KG1 (cell line): ENCODE results near the gene MAMLD1.

ENCODE experiments used
- DNase-seq: peaks from one replicate; lab custom pipeline; 2025; lab: John Stamatoyannopoulos, UW

MAMLD1 gene

DNA sequence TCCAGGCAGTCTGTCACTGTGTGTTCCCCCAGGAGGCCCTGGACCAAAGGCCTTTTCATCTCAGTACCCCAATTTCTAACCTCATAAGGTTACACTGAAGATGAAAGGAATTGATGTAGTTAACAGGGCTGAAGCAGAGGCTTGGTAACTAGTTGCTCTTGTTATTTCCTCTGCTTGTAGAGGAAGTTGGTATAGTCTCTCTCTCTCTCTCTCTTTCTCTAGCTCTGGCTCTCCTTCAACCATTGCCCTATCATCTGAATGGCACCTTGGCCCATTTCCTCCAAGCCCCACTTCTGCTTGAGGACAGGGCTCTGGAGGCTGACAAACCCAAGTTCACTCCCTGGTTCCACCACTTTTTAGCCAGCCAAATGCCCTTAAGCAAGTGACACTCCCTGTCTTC, 96.1 kb downstream of the MAMLD1 start:
- no peak for DNase-seq

DNA sequence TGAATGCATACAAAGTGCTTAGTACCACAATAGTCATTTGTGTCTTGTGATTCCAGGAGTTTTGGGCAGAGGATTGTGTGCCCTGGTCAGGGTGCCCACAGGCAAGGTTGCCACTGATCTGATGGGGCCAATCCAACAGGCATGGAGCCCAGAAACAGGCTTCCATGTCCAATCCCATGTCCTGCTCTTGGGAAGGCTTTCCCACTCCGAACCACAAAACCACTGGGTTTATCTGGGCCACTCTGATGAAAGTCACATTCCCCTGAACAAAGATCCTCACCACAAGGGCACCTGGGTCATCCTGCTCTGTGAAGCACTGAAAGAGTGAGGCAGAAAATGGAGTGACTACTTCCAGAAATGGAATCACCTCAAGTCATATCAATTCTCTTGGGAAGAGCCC, 96.9 kb downstream of the MAMLD1 start:
- DNase-seq, result no peak

DNA sequence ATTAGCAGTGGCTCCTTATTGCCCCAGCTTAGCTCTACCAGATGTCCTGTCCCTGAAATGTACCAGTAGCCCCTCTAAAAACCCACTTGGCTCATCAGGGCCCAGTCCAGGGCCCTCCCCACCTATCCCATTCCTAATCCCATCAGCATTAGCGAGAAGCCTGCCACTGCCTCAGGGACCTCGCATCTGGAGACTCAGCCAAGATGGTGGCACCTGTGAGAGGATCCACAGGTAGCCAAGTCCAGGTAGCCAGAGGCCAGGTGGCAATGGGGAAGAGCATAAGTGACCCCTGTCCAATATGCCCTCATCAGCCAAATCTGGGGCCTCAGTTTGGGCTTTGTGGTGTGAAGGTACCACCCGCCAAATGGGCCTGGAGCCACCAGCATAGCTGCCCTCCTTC, 97.7 kb downstream of the MAMLD1 start:
- no peak for DNase-seq

DNA sequence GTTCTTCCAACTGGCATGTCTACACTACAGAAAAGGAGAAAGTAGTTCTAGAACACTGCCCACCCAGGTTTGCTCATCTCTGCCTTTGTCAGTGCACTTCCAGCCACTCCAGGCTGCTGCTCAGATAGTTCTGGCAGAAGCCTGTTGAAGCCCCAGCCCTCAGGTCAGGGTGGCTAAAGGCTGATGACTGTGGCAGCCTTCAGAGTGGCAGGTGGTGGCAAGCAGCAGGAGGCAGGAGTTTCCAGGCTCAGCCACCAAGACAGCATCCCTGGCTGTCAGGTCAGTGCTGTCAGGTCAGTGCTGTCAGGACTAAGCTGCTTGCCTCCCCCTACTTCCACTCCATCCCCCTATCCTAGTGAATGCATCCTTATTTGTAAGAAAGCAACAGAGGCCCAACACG, 100.4 kb downstream of the MAMLD1 start:
- DNase-seq, result no peak

DNA sequence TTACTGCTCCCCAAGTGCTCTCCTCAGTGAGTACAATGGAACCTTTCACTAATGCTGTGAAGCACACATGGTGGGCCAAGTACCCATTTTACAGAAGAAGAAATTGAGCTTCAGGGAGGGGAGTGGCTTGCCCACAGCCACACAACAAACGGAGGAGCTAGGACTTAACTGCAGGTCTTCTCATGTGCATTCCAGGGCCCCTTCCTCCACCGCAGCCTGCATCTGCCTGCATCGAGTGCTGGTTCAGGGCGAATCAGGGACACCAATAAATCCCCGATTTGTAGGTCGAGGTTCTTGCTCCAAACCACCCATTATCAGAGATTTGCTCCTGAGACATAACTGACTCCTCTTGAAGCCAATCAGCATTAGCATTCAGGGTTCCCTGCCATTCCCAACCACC, 100.9 kb downstream of the MAMLD1 start:
- no peak for DNase-seq

DNA sequence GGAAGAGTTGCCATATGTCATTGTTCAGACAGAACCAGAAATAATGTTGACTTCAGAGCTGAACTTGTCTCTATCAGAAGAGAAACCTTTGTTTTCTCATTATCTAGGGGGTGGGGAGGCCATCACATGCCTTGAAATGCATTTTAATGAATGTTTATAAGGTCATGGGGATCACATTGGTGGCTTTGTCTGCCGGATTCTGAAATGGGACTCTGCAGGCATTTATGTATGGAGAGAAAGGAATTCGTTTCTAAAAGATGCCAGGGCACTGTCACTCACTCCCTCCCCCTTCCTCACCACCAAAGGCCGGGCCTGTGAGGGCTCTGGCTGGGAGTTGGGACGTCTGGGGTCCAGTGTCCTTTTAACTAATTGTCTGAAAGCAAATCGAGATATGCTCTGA, 102.2 kb downstream of the MAMLD1 start:
- DNase-seq, result no peak

DNA sequence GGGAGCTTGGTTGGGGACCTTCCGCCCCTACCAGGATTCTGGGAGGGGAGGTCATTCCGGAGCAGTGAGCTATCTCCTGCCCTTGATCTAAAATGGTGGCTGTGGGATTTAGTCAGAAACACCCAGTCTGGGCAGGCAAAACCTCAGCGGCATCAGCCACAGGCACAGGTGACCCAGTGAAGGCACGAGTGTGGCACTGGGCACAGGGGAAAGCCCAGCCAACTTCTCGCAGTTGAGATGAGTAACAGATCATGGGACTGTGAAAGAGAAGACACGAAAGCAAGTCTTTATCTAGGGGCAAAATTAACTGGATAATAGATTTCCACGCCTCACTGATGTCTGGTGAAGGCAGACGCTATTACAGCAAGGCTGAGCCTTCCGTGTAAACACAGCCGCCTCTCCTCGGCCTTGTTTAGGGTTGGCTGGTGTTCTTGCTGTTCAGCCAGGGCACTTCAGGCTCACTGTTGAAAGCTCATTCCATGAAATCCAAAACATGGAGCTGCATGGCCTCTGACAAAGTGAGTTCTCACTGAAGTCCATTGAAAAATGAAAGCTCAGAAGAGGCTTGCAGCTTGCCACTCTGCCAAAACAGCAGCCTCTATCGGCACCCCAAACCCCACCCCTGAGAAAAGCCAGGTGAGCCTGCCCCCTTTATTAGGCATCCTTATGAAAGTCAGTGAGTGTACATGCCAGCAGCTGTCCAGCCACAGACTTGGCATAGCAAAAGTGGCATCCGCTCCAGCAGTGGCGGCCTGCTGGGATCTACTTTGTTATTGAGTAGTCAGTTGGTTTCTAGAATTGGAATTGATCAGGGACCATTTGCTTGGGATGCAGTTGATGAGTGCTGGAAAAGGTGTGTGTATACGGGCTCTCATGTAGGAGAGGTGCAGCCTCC, 103.0 kb downstream of the MAMLD1 start:
- no peak for DNase-seq

DNA sequence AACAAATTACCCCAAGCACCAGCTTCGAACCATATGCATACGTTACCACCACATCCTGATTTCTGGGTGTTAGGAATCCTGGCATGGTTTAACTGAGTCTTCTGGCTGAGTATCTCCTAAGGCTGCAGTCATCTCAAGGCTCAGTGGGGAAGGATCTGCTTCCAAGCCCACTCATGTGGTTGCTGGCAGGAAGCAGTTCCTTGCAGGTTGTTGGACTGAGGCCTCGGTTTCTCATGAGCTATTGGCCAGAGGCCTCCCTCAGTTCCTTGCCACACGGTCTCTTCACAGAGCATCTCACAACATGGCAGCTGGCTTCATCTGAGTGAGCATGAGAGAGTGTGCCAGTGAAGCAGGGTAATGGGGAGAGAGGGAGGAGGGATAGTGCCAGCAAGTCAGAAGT, 109.2 kb downstream of the MAMLD1 start:
- no peak for DNase-seq

DNA sequence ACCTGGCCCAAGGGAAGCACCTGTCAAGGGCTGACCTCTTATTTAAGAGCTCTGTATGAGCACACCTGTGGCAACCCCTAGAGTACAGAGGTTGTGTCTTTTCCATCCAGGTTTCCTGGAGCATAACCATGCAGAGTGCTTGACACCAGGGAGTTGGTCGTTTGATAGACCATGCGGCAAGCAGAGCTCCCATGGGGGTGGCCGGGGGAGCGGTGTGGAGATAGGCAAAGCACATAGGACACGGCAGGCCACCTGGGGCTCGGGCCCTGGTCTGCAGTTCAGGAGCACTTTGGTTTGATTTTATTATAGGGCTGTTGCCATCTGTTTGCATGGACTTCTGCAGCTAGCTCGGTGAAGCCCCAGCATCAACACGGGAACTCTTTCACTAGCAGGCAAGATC, 110.3 kb downstream of the MAMLD1 start:
- DNase-seq, result no peak

DNA sequence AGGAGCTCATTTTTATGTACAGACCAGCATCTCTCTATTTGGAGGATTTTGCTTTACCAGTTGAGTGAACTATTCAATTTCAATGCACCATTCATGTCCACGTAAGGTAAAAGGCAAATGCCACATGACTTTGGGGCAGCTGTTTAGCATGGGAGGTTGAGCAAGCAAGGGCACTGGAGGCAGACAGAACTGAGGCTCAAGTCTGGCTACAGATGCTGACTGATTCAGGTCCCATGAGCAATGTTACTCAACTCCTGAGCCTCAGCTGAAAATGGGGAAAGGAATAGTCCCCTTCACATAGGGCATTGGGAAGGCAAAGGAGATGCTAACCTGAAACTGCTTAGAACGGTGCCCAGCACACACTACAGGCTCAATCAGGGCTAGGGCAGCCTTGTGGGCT, 112.3 kb downstream of the MAMLD1 start:
- DNase-seq, result no peak

DNA sequence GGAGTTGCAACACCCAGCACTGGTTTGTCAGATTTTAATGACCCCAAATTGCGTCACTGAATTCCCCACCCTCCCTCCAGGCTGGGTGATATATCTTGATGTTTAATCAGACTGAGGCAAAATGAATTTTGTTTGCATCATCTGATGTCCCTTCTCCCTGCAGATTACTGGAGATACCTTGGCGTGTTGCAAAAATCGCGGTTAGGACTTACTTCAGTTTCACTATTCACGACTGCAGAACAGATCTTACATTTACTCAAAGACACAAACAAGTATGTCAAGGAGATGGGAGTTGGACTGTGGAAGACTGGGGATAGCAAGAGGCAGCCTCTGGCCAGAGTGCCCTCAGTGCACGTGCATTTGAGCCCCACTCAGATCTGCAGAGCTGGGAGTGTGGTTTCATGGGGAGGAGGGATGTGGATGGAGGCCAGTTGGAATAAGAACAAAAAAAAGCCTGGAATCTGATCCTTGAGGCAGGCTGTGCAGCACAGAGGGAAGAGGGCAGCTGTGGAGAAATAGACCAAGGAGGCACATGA, 113.1 kb downstream of the MAMLD1 start:
- no peak for DNase-seq

DNA sequence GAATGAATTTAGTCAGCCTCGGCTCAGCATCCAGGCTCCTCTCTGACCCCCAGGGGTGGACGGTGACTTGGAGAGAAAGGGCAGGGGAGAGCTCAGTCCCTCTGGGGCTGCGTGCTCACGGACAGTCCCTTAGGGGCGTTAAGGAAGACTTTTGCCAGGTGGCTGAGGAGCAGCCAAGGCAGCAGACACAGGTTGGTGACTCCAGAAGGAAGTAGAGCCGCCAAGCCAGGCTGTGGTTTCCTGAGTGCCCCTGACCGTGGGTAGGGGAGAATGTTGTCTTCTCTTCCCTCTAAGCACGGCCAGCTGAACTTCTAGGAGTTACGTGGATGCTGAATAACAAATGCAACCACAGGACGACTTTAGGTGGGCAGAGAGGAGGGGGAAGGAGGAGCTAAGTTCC, 114.3 kb downstream of the MAMLD1 start:
- peak; percentile 2 for DNase-seq

DNA sequence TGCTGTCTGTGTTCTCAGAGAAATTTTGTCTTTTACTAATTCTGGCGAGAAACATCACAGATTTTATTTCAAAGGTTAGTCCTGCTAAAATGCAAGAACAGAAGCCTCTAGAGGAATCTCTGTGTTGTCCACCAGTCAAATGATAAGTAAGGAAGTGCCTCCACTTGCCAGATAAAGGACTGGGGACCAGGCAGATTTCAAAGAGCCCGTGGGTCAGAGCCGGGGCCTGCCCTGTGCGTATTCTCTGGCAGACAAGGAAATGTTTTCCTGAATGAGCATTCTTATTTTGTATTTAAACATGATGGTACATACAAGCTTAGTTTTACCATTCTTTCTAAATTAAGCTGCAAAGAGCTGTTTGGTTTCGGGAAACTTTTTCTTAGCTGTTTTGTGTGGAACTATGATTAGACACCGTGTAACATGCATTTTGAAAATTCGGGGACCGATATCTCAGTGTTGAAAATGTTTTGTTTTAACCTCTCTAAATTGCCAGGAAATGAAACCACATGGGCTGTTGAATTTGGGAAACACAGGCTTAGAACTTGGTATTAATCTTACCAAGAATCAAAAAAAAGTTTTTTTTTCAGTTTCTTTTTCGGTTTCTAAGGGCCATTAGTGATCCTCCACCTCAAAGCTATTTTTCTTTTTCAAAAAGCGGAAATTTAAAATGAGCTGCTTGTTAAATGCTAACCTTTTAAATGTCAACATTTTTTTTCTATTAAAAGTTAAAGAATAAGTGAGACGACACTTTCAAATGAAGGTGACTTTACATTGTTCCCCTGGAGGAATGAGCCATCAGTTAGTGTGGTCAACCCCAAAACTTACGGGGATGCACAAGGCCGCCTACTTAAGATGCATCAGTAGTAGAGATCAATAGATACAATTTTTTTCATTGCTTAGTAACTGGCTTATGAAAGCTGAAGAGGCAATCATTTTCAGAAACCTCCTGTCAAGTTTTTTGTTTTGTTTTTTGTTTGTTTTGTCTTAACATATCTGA, 115.7 kb downstream of the MAMLD1 start:
- no peak for DNase-seq

DNA sequence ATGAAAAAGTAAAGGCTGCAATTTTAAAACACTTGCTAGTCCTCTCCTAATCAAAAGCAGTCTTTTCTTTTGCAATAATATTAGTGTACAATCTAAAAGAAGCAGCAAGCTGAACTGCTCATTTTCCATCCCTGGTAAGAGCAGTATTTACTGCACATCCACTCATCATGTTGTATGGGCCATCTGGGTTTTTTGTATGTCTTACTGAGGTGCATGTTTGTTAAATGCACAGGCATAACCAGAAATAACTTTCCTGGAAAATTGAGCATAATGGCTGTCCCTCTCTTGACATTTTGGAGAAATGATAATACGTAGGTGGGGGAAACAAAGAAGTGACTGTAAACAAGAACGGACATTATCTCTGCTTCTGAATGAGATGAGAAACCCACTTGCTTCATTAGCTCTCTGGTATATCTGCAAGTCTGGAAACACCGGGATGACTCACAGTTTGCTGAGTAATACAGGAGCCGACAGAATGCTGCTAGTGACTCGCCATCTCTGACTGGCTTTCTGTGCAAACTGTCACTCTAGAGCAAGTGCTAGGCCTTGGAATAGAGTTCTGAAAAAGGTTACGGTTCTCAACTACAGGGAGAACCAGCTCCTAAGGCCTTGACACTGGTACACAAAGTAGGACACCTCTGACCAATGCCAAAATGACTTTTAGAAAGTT, 119.6 kb downstream of the MAMLD1 start:
- DNase-seq, result no peak

DNA sequence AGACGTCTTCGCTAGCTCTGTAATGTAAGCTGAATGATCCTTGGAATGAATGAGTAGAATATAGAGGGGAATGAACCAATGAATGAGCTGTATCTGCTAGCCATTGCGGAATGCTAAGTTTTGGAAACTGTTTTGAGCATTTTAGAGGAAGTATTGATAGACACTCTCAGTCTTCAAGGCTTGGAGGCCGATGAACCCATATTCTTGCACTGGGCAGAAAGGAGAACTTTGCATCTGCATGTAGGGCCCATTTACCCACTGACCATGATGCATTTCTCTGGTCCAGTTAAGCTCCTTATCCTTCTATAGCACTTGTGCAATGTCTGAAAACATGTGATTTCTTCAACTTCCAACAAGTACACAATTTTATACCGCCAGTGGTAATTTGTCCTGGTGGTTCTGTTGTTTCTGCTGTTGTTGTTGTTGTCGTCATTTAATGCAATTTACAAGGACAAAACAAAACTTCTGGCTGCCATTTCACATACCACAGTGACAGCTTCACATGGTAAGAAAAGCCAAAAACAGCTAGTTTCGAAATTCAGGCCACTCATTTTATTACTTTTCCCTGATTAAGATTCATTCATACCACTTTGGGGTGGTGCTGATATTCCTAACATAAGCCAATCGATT, 120.4 kb downstream of the MAMLD1 start:
- DNase-seq, result no peak

DNA sequence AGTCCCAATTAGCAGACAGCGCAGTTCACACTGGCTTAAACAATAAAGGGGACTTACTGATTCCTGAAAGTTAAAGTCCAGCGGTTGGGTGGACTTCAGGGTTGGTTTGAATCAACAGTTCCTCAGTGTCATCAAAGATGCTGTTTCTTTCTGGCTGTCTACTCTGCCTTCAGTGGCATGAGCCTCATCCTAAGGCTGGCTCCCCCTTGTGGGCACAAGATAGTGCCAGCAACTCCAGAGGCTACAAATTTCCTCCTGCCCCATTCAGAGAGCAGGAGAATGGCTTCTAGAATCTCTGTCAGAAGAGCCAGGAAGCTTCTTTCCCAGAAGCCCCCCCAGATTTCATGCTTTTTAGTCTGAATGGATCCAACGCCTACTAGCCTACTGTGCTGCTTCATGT, 122.9 kb downstream of the MAMLD1 start:
- DNase-seq, result peak; percentile 6

DNA sequence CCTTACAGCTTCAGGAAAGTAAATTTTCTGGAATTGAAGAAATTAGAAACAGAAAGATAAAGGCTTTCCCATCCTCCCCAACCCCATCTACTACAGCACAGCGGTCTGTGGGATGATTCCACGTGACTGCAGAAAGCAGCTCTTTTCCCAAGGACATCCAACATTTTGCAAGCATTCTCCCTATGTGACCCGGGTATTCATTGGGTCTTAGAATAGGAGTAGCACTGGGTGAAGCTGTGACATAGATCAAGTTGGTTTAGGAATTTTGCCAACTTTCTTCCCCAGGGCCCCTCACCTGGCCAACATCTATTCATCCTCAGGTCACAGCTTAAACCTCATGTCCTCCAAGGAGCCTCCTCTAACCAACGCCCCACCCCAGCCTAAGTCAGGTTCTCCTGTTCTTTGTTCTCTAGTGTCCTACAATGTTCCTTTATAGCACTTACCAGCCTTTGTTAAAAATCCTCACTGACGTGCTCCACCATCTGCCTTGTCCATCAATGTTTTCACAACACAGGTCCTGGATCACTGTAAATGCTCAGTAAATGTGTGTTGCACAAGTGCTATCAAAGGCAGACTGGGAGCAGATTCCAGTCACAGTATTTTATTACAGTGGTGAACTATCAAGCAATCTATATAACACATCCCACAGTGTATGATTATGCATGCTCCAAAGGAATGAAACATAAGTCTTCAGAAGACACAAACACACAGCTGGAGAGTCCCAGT, 124.4 kb downstream of the MAMLD1 start:
- DNase-seq, result no peak

DNA sequence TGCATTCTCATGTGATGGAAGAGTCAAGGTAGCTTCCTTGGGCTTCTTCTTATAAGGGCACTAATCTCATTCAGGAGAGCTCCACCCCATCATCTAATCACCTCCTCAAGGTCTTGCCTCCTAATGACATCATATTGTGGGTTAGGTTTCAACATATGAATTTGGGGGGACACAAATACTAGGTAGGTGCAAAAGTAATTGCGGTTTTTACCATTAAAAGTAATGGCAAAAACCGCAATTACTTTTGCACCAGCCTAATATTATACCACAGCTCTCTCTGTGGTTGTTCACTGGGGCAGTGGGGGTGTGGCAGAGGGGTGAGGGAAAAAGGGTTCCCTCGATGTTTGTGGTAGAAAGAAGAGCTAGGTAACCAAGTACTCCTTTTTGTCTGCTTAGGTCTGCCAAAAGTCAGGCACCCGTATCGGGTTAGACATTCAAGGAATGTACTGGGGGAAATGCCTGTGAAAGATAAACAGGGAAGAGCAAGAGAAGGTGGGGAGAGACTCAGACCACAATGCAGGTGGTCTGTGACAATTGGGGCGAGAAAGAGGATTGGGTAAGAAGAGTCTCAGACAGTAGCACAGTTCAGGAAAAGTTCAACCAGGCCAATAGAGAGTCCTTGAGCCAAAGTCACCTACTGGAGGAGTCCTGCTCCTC, 126.4 kb downstream of the MAMLD1 start:
- DNase-seq, result no peak

DNA sequence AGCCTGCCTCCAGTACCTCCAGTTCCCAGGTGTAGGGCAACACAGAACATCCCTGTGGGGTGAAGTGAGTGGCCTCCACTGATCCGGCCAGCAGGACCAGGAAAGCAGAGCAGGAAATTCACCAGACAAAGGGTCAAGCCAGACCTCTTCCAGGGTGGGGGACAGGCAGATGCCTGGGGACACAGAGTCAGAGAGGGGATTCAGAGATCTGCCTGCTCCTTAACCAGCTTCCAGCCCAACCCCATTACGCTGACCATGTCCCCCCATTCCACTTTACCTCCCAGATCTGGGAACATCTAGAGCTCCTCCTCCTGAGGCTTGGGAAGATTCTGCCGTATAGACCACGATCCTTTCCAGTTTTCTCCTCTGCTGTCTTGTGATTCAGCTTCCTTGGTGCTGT, 132.4 kb downstream of the MAMLD1 start:
- no peak for DNase-seq

DNA sequence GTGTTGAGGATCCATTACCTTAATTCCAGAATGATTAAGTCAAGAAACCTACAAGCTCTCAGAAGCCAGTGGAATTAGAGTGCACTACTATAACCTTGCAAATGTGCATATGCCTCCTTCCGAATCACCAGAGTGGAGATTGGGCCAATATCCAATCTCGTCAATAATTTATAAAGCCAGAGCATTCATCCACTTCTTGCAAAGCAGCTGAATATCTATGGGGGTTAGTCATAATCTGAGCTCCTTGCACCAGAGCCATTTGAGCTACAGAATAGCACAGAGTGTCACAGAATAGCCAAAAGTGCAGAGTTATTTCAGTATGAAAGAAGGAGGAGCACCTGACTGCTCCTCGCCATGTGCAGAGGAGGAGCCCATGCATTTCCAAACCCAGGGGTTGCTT, 136.1 kb downstream of the MAMLD1 start:
- no peak for DNase-seq
